ENCODE data around the gene MAPT.
"Not testable (repeated sequence)": the region's sequence is repeated elsewhere in the genome, so short reads cannot be mapped to it uniquely, and the experiment has no call there.

The MAPT gene

DNA sequence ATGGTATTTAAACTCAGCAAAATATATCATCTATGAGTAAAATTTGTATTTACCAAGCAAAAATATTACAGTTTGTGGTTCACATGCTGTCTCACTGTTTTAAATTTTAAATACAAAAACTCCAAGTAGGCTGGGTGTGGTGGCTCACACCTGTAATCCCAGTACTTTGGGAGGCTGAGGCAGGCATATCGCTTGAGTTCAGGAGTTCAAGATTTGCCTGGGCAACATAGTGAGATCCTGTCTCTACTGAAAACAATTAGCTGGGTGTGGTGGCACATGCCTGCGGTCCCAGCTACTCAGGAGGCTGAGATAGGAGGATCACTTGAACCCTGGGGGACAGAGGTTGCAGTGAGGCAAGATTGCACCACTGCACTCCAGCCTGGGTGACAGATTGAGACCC lies 37.3 kb downstream of the MAPT start:
- DNase-seq = no peak

DNA sequence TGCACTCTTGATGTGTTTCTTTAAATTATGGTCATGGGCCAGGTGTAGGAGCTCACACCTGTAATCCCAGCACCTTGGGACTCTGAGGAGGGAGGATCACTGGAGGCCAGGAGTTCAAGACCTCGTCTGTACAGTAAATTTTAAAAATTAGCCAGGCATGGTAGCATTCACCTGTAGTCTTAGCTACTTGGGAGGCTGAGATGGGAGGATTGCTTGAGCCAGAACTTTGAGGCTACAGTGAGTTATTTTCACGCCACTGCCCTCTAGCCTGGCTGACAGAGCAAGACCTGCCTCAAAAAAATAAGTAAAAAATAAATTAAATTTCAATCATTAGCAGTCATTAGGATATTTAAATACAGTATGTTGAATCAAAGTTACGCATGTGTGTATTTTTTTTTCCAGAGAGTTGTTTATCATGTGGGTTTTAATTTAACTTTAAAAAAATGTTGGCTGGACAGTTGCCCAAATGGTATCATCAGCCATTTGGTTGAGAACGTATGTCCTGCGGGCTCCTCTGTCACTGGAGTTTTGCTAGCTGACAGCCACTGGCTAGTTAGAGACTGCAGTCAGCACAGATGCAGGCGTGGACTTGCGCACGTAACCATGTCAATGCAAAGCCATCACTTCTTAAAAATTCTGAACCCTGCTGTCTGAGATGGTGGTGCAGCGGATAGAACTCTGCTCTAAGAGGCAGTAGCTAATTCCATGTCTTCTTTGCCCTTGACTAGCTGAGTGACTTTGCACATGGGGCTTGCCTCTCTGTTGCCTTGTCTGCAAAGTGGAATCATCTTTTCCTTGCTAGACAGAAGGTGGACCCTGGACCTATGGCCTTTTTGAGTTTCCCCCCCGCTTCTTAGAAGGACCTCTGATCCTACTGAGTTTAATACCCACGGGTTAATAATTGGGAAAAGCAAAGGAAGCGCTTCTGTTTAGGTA lies 40.0 kb downstream of the MAPT start:
- no peak for DNase-seq

DNA sequence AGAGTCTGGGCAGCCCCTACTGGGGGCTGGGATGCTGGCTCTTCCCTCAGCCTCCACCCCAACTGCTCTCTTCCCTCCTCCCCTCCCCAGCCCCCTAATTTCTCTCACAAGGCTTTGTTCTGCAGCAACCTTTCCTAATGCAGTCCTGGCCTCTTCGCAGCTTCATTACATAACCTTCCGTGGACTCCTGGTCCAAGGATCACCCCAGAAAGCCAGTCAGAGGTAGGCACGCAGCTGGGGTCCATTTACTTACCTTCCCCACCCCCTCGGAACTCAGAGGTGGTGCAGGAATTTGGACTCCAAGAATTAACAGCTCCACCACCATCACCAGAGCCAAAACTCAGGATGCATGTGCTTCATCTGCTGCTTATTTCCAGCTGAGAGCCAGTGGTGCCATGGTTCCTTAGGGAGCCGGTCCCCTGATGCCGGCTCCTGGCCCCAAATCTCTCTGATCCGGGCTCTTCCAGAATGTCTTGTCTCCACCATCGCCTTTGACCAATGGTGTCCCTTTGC lies 40.9 kb downstream of the MAPT start:
- no peak for DNase-seq

DNA sequence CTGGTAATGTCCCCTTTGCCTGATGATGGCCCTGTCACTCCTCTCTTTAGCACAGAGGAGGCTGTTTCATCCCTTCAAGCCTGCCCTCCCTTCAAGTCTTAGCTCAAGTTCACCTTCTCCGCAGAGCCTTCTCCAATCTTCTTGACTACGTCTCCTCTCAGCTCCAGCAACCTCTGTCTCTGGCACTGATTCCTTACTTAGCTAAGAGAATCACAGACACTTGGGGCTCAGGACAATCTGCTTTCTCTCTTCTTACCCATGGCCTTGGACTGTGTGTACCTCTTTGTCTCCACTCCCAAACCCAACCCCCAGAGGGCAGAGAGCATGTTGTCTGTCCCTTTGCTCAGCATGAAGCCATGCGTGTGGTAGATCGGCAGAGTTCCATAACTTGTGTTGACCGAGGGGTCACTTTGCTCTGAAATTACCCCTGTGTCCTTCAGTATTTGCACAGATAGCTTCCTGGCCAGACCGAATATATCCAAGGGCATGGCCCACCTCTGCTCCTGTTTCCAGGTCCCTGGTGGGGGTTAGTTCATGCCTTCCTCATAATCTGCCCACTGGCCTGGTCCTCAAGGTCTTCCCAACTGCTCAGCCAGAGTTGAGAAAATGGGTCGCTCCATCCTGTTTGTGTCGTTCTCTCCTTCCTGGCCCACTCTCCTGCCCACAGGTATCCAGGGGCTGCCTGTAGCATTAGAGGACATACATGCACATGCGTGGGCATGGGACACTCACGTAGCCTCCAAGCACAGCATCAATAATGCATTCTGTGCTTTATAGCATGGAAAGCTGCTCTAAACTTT lies 41.6 kb downstream of the MAPT start:
- DNase-seq = no peak

DNA sequence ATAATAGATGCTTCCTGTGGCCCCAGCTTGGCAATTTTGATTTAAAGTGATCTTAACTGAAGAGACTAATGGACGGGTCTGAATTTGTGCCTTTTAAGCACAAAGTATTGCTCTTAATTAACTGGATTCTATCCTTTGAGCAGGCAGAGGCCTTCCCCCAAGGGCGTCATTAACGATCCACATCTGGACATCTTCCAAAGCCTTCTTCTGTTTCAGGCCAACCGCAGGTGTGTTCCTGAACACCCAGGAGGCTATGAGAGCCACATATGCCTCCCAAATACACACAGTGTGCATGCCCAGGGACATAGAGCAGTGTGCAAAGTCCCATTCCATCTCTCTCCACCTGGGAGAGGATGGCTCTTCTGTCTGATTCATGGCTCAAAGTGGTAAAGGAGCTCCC lies 42.3 kb downstream of the MAPT start:
- no peak for DNase-seq

DNA sequence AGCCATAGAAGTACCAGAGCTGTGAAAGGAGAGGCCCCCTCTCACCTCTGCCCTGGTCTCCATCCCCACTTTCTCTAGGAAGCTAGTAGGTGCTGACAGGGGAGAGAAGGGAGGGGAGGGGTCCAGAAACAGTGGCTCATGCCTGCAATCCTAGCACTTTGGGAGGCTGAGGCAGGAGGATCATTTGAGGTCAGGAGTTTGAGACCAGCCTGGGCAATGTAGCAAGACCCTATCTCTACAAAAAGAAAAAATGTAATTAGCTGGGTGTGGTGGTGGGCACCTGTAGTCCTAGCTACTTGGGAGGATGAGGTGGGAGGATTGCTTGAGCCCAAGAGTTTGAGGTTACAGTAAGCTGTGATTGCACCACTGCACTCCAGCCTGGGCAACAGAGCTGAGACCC lies 42.8 kb downstream of the MAPT start:
- DNase-seq = not testable (repeated sequence)

DNA sequence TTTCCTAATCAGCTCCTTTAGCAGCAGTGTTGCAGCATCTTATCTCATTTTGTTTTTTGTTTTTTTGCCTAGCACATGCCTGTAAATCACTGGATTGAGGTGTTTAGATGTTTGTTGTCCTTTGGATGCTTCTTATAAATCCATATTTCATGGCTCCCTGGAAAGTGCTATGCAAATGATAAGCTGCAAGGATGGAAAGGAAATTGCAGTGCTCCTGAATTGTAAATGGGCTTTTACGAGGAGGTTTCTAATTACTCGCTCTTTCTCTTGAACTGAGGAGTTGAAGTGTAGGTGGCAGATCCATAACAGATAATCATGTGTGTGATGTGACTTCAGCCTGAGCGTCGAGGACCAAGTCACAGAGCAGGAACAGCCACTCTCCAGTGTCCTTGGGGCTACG lies 45.0 kb downstream of the MAPT start:
- no peak for DNase-seq

DNA sequence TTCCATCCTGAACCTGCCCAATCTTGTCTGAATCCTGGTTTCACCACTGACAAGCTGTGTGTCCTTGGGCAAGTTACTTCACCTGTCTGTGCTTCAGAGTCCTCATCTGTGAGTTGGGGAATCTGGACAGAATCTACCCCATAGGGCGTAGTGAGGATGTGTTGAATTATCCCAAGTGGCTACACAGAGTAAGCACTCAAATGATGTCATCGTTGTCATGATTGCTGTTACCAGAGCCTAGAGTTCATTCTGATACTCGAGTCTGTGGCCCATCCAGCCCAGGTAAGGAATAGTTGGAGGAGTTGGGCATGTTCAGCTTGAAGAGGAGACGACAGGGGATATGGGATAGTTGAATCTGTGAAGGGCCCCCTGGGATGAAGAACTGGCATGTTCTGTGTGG lies 45.9 kb downstream of the MAPT start:
- DNase-seq = no peak

DNA sequence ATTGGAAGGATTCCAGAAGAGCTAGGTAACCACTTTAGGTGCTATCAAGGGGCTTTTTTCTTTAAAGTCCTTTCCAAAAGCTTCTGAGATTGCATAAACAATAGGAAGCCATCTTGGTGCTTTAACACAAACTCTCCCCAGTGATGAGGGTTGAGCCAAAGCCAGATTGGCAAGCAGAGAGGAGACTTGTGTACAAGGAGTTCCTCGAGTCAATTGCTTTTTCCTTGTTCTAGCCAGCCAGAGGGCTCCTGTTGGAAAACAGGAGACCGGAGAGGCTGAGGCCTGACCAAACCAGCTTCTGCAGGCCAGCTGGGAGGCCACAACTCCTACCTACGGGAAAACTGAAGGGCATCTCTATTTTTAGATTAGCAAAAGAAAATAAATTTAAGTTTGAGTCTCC lies 46.5 kb downstream of the MAPT start:
- DNase-seq = no peak

DNA sequence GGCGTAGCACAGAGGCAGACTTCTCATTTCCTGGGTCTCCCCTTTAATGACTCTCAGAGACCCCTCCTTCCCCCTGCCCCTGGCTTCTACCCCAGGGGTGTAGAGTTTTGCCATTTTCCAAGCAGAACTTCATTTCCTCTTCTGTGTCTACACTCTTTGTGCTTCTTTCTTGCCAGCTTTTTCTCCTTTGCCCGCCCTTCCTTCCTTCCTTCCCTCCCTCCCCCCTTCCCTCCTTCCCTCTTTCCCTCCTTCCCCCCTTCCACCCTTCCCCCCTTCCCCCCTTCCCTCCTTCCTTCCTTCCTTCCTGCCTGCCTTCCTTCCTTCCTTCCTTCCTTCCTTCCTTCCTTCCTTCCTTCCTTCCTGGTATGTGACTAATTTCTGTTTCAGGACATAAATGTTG lies 47.0 kb downstream of the MAPT start:
- DNase-seq = no peak

DNA sequence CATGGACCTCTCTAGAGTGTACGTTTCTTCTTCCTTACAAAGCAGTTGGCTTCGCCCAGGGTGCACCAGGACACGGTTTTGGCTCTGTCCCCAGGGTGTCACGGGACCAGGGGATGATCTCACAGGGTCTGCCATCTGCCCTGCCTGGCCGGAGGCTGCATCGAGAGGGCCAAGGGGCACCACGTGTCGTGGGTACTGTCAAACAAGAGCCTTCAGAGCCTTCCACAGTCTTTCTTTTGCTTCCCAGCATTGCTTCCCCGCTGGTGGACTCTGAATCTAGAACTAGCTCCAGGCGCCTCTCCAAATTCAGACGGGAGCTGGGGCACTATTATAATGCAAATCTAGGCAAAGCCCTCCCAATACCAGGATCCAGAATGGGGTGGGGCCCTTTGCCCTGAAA lies 47.9 kb downstream of the MAPT start:
- DNase-seq = no peak

DNA sequence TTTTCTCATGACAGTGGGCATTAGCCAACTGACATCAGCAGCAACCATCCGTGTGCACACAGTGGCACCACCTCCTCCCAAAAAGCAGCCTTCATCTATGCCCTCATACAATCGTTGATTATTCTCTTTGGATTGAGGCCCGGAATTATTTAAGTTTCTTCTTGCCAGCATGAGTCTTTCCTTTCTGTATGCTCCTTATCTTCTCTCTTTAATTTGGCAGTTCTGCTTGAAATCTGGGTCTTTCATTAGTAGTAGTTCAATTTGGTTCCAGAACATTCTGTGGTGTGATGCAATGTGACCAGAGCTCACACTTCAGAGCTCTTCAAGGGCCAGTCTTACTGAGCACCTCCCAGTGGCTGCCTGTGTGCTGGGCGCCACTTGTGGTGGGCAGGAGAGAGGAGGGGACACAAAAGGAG lies 52.5 kb downstream of the MAPT start:
- no peak for DNase-seq

DNA sequence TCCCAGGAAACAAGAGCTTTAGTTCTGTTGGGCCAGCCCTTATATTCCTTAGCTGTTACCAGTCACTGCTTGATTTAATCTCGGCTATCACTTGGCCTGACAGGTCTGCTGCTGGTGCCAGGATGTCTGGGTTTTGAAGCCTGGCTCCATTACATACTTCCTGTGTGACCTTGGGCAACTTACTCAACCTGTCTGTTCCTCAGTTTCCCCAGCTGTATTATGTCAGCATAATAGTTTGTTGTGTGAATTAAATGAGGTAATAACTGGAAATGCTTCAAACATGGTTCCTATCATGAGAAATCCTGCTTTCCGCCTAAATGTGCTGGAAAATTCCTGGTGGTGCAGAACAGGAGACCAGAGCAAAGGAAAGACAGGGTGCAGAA lies 54.1 kb downstream of the MAPT start:
- no peak for DNase-seq

DNA sequence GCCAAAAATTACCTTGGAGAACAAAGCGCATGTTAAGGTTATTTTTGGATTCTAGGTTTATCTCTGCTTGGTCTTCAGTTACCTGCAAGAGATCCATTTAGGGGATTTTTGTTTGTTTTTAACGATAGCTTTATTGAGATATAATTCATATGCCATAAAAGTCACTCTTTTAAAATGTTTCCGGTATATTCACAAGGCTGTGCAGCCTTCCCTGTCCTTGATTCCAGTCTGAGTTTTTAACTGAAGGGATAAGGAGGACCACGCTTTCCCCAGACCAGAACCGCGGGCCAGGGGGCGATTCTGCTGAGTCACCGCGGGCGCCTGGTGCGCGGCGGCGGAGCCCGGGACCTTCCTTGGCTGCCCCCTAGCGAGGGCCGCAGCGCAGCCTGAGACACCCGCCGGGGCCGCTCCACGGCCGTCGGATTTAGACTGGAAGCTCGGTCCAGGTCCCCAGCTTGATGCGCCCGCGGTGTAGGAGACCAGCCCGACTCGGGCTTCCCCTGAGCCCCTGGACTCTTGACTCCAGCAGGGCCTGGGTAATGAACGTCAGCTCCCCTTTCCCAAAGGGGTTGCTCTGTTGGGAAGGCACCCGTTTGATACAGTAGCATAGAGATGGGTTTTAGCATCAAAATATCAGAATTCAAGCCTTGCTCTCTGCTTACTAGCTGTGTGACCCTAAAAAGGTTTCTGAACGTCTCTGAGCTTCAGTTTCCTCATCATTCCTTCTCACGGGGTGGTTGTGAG lies 54.7 kb downstream of the MAPT start:
- peak; percentile 78 to 83 for DNase-seq

DNA sequence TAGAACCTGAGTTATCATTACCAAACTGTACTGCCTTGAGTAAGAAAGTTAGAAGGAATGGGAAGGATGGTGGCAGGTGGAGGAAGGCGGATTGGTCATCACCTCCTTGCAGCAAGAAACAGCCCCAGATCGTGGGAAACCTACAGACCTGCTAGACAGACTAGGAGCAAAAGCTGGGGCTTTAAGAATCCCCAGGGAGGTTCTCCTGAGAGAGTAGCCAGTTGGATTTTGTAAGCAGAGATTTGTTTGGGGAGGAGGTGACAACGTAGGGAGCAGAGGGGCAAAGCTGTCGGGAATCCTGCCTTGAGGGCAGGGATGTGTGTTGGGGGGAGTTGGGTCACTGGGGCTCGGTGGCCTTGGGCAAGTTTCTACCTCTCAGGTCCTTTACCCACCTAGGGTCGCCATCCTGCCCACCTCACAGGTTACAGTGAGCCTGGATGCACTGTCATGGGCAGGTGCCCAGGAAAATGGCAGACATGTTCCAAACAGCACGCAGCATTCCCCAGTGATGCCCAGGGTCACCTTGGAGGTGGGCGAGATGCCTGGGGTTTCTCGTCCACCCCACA lies 55.5 kb downstream of the MAPT start:
- DNase-seq = no peak

DNA sequence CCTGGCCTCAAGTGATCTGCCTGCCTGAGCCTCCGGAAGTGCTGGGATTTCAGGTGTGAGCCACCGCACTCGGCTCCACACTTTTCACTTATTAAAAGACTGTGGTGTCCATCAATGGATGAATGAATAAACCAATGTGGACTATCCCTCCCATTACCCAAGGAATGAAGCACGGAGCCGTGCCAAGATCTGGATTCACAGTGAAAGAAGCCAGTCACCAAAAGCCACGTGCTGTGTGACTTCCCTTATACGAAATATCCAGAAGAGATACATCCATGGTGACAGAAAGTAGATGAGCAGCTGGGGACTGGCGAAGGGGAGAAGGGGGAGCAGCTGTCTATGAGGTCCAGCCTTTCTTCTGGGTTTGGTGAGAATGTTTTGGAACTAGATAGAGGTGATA lies 56.5 kb downstream of the MAPT start:
- no peak for DNase-seq

DNA sequence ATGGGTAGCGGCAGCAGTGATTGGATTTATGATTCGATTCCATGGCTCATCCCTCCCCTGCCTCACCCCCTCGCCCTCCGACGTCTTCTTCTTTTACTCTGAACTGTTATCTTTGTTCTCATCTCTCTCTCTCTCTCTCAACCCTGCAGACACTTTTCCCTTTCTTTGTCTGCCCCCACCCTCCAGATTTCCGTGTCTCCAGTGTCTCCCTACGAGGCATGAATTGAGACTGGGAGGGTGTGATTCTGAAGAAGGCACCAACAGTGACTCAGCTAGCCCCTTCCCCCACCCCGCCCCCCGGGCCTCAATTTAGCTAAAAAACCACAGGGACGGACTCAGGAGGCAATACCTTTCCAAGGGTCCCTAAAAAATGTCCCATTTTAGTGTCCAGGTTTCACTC lies 57.0 kb downstream of the MAPT start:
- DNase-seq = no peak

DNA sequence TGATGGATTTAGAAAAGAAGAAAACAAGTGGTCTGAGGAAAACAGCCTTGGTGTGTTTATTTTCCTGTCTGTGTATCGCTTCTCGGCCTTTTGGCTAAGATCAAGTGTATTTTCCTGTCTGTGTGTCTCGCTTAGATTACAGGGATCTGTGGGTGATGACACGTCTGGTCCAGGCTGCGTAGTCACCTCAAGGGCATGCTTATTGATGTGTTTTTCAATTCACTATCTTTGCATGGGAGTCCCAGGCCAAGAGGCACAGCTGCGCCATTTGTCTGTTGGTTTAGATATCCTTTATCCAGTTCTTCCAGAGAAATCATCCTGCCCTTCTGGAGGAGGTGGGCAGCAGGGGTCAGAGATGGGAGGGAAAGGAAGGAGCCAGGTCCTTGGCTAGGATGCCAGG lies 57.6 kb downstream of the MAPT start:
- DNase-seq = no peak

DNA sequence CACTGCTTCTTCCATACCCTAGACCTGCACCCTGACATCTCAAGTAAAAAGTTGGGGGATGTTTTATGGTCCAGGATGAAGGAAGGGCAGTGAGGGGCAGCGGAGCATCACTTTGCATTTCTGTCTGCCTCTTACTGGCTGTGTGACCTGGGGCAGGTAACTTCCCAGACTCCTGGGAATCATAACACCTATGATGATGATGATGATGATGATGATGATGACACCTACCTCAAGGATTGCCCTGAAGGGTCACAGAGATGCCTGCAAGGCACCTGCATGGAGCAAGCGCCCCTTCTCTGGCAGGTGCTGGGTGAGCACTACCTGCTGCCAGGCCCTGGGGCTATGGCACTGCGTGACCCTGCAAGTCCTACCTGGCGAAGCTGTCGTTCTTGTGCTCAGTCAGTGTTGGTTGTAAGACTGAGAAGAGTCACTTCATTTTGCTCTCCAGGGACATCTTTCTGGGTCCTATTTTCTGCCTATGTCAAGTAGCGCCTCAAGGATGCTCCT lies 58.5 kb downstream of the MAPT start:
- DNase-seq = no peak

DNA sequence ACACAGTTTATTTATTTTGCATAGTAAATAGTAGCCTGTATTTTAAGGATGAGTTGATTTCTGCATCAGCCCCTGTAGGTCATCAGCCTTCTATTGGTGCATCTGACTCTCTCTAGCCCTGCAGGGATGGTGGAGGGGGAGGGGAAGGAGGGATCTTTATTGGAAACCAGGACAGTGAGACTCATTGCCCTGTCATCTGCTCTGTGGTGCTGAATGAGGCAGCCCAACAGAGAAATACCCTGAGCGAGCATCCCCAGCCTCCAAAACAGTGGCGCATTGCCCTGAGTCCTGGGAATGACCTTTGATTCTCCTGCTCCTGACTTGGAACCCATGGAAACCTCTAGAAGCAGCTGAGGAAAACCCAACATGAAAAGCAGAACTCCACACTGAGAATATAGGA lies 59.2 kb downstream of the MAPT start:
- no peak for DNase-seq

DNA sequence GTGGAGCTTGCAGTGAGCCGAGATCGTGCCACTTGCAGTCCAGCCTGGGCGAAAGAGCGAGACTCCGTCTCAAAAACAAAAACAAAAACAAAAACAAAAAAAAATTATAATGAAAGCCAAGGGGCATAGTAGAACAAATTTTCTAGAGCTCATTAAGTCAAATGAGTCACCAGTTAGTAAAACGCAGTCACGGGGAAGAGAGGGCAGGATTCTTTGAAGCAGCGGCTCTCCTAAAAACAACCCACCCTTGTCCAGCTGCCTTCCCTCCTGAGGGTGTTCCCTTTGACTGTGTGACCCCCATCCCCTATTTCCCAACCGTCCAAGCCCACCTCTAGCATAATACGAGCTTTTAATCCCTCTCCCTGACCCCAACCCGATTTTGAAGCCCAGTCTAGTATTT lies 60.6 kb downstream of the MAPT start:
- DNase-seq = no peak

DNA sequence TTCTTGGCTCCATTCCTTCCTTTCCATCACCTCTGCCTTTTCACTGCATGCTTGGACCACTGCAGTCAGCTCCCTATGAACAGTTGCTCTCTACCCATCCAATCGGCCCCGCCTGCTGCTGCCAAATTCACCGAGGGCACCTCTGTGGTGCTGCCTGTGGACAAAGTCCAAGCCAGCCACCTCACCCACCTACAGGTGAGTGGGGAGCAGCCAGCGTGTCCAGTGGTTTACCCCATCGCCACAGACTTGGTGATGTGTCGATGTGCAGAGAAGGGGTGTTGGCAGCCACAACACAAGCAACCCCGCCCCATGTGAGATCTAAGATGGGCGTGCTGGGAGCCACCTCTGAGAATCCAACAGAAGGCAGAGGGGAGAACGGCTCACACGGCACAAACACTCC lies 61.0 kb downstream of the MAPT start:
- no peak for DNase-seq

DNA sequence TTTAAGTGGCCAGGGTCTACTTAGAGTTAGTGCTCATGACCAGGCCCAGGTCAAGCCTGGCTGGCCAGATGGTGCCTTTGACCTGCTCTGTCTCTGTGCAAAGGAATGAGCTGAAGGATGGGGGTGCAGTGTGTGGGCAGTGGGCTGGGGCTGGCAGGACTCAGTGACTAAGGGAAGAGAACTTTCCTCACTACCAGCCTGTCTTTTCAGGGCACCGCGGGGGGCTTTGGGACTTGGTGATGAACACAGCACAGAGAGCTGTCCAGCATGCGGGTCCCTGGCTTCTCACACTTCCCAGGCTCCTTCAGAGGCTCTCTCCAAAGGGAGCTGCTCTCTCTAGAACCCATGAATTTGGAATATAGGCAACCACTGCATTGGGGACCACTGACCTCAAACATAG lies 61.7 kb downstream of the MAPT start:
- DNase-seq = no peak

Measured in activated T-cell treated with anti-CD3 and anti-CD28 coated beads, Interleukin-2, amount 50 U/mL, for 48 hours (primary cell).